NCI-H1436 (cell line): ENCODE measurements around the gene SEC14L2.

Experiments used
- DNase-seq: peaks from one replicate; lab custom pipeline; 2025; lab: John Stamatoyannopoulos, UW

SEC14L2 gene

GRCh38 chr22:30405731-30406130 lies 8.9 kb downstream of the SEC14L2 start:
- no peak for DNase-seq

- DNase-seq, result no peak
These were observed 9.6 kb downstream of the SEC14L2 start for GRCh38 chr22:30406400-30406799.

DNA sequence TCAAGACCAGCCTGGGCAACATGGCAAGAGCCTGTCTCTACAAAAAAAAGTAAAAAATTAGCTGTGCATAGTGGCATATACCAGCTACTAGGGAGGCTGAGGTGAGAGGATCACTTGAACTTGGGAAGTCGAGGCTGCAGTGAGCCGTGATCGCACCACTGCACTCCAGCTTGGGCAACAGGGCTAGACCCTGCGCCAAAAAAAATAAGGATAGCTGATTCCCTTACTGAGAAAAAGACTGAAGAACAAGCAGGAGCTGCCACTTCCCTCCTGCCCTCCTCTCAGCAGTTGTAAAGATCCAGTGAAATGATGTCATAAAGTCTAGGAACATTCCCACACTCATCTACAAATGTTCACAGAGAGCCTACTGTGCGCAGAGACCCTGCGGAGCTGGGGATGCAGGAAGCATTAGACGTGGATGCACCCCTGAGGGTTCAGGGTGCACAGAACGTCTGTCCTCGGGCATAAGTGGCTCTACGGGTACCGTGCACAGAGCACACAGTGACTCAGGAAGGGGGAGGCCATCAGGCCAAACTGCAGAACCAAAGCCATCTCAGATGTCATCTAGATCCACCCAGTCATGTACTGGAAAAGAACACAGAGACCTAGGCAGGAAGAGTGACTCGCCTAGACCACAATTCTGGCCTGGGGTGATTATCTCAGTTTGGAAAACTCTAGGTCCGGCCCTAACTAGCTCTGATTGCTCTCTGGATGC lies 11.7 kb downstream of the SEC14L2 start:
- no peak for DNase-seq

DNA sequence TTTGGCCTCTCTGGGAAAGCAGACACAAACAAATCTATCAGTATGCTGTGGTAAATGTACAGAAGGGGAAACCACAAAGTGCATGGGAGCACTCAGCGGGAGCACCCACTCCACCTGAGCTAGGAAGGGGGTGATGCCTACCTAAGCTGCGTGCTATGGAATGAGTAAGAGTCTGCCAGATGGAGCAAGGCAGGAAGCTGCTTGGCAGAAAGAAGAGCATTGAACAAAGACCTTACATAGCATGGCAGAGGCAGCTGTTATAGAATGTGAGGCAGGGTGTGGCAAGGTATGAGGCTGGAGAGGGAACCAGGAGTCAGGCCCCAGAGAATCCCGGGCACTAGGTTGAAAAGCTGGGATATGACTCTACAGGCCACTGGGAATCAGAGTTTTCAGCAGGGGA lies 15.0 kb downstream of the SEC14L2 start:
- no peak for DNase-seq

DNA sequence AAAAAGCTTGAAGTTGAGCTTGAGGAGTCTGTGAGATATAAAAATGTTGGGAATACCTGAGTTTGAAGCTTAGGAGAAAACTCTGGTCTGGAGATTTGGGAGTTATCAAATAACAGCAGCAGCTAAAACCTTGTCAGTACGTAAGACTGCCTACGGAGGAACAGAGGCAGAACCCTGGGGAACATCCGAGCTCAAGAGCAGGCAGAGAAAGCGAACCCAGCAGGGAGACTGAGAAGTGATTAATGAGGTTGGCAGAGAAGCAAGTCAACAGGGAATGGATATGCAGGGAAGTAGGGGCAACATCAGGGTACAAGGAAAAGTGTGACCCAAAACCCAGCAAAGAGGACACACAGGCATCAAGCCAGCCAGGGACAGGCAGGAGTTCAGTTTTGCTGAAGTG lies 16.2 kb downstream of the SEC14L2 start:
- no peak for DNase-seq

GRCh38 chr22:30413745-30414524 lies 17.1 kb downstream of the SEC14L2 start:
- no peak for DNase-seq

- DNase-seq, result no peak
These were observed 17.8 kb downstream of the SEC14L2 start for GRCh38 chr22:30414525-30415047.

DNA sequence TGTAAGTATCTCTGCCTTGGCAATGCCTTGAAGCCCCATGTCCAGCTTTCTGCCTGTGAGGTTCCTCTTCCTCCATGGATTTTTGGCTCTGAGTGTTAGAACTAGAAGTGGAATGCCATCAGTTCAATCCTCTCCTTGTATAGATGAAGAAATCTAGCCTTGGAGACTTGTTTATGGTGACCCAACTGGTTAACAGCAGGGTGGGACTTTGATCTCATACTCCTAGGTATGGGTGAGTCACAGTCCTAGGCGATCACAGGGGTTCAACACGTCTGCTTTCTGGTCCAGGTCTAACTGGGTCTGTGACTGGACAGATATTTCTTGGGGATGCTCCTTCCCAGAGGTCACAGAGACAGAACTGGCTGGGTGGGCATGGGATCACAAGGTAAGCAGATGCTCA lies 19.6 kb downstream of the SEC14L2 start:
- DNase-seq, result no peak

- no peak for DNase-seq
These were observed 20.0 kb downstream of the SEC14L2 start for GRCh38 chr22:30416837-30417236.

DNA sequence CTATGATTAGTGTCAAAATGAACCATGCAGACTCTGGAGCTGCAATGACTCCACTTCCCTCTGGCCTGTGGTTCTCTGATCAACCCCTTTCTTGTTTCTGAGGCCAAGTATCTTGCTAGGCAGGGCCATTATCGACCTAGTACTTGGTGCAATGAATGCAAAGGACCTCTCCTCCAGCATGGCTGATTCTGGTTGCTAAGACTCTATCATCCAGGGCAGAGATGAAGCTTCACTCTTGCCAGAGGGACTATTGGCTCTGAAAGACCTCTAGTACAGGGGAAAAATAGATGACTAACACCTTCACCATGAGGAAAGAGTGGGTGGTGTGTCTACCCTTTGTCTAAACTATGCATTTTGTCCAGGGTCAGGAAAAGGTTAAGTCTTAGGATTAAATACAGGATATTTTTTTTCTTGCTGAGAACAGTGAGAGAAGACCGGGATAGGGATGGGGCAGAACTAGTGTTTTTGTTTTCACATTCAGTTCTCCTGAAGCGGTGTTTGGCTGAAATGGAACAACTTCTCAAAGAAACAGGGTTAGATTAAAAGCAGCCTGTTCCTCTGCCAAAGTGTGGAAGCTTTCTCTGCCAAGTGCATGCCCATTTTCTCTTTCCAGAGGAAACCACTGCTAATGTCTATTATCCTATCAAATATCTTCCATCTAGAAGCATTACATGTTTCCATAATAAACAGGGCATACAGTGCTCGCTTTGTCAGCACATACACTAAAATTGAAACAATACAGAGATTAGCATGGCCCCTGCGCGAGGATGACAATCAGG lies 23.7 kb downstream of the SEC14L2 start:
- no peak for DNase-seq

DNA sequence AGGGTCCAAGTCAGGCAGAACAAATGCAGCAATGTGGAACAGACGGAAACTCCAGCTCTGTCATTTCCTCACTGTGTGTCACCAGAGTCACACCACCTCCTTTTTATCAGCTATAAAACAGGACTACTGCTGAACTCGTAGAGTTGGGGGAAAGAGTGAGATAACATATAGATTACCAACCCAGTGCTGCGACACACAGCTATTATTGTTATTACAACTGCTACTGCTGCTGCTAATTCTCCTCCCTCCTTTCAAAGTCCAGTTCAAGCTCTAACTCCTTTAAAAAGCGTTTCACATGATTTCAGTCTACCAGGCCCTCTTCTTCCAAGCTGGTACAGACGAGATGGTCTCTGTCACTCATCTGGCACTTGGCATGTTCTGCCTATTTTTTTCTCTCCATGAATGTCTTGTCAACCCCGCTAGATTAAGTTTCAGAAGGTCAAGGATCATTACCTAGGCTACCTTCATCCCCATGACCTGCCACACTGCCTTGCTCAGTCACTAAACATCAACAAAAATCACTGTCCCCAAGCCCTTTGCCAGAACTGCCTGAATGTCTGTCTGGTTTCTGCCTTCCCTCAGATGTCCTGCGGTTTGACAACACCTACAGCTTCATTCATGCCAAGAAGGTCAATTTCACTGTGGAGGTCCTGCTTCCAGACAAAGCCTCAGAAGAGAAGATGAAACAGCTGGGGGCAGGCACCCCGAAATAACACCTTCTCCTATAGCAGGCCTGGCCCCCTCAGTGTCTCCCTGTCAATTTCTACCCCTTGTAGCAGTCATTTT lies 25.1 kb downstream of the SEC14L2 start:
- DNase-seq, result no peak

GRCh38 chr22:30422481-30423300 lies 25.9 kb downstream of the SEC14L2 start:
- DNase-seq, result no peak

DNA sequence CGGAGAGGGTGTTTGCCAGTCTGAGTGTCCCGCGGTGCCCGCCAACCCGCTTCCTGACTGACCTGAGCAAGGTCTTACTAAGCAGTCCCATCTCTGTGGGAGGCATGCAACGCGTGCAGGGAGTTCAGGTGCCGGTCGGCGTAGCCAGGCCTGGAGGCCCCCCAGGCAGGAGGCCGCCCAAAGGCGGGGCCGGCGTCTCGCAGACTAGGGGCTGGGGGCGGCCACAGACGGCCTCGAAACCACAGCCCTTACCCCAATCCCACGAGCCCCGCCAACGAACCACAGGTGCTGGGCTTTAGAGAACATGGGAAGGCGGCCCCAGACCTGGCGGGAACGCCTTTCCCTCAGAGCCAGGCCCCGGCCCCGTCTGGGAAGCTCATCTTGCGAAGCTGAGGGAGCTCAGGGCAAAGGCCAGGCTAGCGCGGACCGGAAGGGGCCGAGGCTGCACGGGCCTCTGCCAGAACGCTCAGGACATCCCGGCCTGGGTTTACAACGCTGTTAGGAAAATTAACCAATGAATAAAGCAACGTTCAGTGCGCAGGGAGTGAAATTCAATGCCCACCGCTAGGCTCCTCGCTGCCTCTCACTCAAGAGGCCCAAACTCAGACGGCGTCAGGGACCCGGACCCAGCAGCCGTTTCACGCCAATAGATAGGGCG lies 26.6 kb downstream of the SEC14L2 start:
- DNase-seq, result no peak

- peak; percentile 99 for DNase-seq
These were observed 27.2 kb downstream of the SEC14L2 start for GRCh38 chr22:30423959-30424533.

GRCh38 chr22:30424534-30425326 lies 27.9 kb downstream of the SEC14L2 start:
- no peak for DNase-seq

- DNase-seq, result no peak
These were observed 28.5 kb downstream of the SEC14L2 start for GRCh38 chr22:30425327-30425615.

GRCh38 chr22:30425616-30426387 lies 29.0 kb downstream of the SEC14L2 start, which contains the start of gene MTFP1:
Gene MTFP1 (plus strand): TSS chr22:30425768. CDS start chr22:30425880, 112 bp downstream.
- DNase-seq, result peak; percentile 28
